Fibroblast of the aortic adventitia (primary cell): ENCODE measurements around the gene CFDP1. TPM values are rescaled to one million over a fixed set of nuclear protein-coding genes. Genes with fewer than 3 reads are reported as not detected.
A peak's percentile ranks its signal among the peaks of the same experiment; 100 is the strongest.

Experiments
- DNase-seq: peaks from one replicate; pipeline ENCODE4 v3.0.0-alpha.2; 2010; ENCODE audit warnings: low read depth
- H3K4me3 ChIP-seq: 2 replicates; pipeline ENCODE4 v1.5.1; 2011; ENCODE audit warnings: low read depth, mild to moderate bottlenecking, control low read depth, low read length, moderate library complexity
- total RNA-seq: library from RNA; depleted of rRNA; stranded (reverse); fragments of >200 nt; gene quantifications from 2 replicates; pipeline ENCODE4 v1.2.3, GENCODE V29; 2012; ENCODE audit warnings: low replicate concordance
- TF ChIP-seq, protein P1 (sequence below): IDR thresholded peaks from 2 replicates; pipeline ENCODE4 v1.5.1; 2011; ENCODE audit warnings: mild to moderate bottlenecking, low read length, control low read depth, inconsistent platforms; ENCODE audit not compliant: insufficient read depth

The CFDP1 gene
- total RNA-seq, 1 donor = 47.0 TPM

DNA sequence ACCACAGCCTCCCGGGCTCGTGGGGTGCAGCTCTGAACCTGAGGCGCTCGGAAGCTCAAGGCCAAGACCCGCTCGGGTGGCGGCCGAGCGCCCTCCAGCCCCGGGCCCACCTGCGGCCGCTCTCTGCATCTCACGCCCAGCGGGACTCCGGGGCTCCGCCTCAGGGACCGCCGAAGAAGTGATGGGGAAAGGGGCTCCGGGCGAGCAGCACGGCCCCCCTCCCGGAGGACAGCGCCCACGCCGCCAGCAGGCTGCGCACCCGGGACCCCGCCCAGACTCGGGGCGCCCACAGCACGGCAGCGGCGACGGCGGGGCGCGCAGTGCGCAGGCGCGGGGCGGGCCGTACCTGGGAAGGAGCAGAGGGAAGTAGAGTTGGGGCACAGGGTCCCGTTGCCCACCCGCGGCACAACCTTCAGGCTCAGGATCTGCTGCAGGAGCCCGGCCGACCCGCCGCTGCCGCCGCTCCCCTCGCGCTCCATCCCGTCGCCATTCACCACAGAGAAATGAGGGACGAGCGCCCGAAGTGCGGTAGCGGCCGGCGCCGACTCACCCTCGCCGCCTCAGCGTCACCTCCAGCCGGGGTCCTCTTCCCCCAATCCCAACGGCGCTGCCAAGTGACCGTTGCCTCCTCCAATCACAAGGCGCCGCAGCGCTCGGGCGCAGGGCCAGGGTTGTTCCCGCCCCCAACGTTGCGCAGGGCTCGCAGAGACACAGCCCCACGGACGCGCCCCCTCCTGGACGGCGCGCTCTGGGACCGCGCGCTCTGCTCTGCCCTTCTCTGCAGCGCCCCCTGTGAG, 31.0 kb upstream of the CFDP1 start, which contains the start of gene TMEM170A:
Gene TMEM170A (minus strand): TSS at position 568 of the 797 bp plus-strand sequence. CDS start 89 bp downstream, at position 479.
- peak; percentile 99 for DNase-seq
- H3K4me3 ChIP-seq = peak within 1 kb of the TSS; percentile 90
- TF ChIP-seq, protein P1, sequence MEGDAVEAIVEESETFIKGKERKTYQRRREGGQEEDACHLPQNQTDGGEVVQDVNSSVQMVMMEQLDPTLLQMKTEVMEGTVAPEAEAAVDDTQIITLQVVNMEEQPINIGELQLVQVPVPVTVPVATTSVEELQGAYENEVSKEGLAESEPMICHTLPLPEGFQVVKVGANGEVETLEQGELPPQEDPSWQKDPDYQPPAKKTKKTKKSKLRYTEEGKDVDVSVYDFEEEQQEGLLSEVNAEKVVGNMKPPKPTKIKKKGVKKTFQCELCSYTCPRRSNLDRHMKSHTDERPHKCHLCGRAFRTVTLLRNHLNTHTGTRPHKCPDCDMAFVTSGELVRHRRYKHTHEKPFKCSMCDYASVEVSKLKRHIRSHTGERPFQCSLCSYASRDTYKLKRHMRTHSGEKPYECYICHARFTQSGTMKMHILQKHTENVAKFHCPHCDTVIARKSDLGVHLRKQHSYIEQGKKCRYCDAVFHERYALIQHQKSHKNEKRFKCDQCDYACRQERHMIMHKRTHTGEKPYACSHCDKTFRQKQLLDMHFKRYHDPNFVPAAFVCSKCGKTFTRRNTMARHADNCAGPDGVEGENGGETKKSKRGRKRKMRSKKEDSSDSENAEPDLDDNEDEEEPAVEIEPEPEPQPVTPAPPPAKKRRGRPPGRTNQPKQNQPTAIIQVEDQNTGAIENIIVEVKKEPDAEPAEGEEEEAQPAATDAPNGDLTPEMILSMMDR = peak; percentile 100

DNA sequence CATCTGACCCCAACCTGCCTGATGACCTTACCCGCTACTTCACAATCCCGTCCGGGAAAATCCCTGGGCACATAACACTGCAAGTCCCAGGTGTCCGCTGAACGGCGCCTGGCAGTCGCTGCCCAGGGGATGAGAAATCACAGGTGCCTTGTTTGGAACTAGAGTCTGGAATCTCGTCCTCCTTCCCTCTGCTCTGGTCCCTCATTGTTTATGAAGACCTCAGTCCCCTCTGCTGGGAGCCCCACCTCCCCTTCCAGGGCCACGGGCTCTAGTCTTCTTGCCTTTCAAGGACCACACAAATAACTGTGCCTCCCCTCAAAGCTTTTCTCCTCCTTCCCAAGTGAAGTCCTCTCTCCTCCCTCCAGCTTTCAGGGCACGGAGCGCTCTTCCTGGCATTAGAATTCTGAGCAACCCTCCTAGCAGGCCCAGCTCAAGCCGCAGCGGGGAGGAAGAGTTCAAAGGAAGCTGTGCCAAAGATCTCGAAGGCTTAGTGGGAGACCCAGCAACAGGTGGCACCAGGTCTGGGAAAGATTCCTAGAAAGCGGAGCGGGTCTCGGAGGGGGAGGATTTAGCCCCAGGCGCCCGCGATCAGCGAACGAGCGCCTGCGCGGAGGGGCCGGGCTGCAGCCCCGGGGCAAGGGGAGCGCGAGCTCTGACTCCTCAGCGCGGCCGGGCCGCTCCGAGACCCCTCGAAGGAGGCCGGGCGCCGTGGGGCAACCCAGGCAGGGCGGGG, 30.3 kb upstream of the CFDP1 start:
- H3K4me3 ChIP-seq = peak overlapping the region; percentile 90
- peak; percentile 14 for DNase-seq

DNA sequence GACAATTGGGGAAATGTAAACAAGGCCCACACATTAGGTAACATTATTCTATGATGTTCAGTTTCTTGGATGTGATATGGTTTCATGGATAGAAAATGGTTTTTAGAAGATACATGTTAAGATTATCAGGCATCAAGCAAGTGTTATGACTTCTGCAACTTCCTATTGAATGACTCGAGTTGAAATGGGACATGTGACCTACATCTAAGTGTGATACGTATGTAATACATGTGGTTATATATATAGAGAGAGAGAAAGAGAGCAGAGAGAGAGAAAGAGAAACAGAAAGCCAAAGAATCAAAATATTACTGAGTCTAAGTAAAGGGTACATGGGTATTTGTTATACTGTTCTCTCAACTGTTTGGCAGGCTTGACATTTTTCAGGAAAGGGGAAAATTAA, 29.5 kb upstream of the CFDP1 start:
- TF ChIP-seq, protein P1 = no peak
- H3K4me3 ChIP-seq = peak overlapping the region; percentile 26
- DNase-seq = no peak

DNA sequence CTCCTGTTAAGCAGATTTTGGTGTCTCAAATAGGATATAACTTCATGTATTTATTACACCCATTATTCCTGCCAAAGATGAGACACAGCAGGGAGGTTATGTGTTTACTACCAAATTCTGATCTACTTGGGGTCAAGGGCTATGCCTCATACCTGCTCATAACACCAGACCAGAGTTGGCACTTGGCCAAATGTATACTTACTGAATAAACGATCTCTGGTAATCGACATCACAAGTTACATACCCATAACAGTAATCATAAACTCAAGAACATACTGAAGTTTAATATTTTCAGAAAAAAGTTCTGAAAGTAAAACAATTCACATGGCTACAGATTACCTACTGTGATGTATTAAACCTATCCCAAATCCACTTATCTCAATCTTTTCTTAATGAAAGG, 28.3 kb upstream of the CFDP1 start:
- H3K4me3 ChIP-seq = no peak overlapping the region
- TF ChIP-seq, protein P1 = no peak
- no peak for DNase-seq

DNA sequence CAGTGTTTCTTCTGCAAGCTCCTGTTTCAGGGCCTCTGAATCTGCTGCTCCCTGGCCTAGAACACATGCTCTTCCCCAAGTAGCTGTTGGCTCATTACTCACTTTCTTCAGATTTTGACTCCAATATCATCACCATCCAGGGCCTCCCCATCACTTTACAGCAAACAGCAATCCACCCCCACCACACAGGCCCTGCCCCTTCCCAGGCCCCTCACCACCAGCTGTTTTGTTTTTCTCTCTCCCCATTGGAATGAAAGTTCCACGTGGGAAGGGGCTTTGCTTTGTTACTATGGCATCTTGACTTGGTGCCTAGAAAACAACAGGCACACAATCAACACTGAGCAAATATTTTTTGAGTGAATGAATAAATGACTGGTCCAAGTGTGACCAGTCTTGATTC, 27.1 kb upstream of the CFDP1 start:
- TF ChIP-seq, protein P1 = no peak
- DNase-seq = no peak
- no peak overlapping the region for H3K4me3 ChIP-seq

DNA sequence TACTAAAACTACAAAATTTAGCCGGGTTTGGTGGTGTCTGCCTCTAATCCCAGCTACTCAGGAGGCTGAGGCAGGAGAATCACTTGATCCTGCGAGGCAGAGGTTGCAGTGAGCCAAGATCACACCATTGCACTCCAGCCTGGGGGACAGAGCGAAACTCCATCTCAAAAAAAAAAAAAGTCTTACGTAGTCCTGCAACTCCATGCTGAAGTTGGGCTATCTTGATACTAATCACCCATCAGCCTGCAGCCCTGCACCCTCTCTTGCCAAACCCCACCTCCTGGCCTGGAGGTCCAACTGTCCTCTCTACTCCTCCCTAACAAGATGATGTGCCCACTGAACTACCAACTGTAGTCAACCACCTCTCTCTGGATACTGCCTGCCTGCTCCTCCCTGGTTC, 26.4 kb upstream of the CFDP1 start:
- H3K4me3 ChIP-seq = no peak overlapping the region
- DNase-seq = no peak
- TF ChIP-seq, protein P1 = no peak

DNA sequence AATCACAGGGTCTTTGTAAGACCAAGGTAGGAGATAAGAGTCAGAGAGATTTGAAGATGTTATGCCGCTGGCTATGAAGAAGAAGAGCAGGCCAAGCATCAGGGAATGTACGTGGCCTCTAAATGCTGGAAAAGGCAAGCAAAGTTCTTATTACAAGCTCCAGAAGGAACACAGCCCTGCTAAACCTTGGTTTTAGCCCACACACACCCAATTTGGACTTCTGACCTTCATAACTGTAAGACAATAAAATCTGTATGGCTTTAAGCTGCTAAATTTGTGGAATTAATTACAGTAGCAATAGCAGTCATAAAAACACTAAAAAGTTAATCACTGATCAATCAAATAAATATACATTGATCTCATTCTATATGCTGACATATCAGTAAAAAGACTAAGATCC, 25.1 kb upstream of the CFDP1 start:
- DNase-seq = no peak
- no peak overlapping the region for H3K4me3 ChIP-seq
- TF ChIP-seq, protein P1 = no peak
